GM12875 (cell line): Measurements from ENCODE around the gene KIF4A.

ENCODE experiments used
- H3K4me3 ChIP-seq: one replicate; pipeline ENCODE4 v1.5.1; 2011; ENCODE audit warnings: low read depth, low read length, control low read depth
- CTCF ChIP-seq: IDR thresholded peaks from 2 replicates; pipeline ENCODE4 v1.5.1; 2011; ENCODE audit warnings: low read depth, mild to moderate bottlenecking, control low read depth, inconsistent platforms, low read length, moderate library complexity, borderline replicate concordance; ENCODE audit not compliant: insufficient read depth

Gene KIF4A

GRCh38 chrX:70424801-70425200 is 134.9 kb downstream of the KIF4A start:
- H3K4me3 ChIP-seq = no peak overlapping the region
- no peak for TF ChIP-seq CTCF

GRCh38 chrX:70426286-70427278 is 136.7 kb downstream of the KIF4A start:
- no peak overlapping the region for H3K4me3 ChIP-seq
- no peak for TF ChIP-seq CTCF

DNA sequence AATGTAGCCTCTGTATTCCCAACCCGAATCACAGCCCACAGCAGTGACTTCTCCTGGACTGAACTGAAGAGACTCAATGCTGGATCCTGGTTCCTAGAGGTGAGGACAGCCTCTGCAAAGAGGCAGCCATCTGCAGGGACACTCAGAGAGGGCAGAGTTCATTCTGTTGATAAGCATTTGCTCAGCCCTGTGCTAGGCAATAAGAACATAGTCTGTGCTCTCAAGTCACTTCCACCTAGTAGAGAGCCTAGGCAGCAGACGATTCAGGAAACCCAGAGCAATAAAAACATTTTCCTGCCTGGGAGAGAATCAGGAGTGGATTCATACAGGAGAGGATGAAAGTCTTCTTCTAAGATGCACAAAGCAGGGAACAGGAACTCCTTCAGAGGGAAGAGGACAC is 137.5 kb downstream of the KIF4A start:
- H3K4me3 ChIP-seq = no peak overlapping the region
- TF ChIP-seq CTCF = no peak

- TF ChIP-seq CTCF = no peak
- no peak overlapping the region for H3K4me3 ChIP-seq
Observed at GRCh38 chrX:70429759-70430158, 139.9 kb downstream of the KIF4A start.

GRCh38 chrX:70432936-70433847 is 143.3 kb downstream of the KIF4A start:
- no peak for TF ChIP-seq CTCF
- no peak overlapping the region for H3K4me3 ChIP-seq

GRCh38 chrX:70433848-70434351 is 144.0 kb downstream of the KIF4A start:
- TF ChIP-seq CTCF = peak; percentile 72

More at GRCh38 chrX:70433848-70434351, 144.0 kb downstream of the KIF4A start:
- peak overlapping the region; percentile 71 for H3K4me3 ChIP-seq
